C1 segment of cervical spinal cord (tissue), 14 donors: ENCODE measurements around the gene RORB.

ENCODE experiments used
- DNase-seq, 14 donors: peaks; one replicate each; lab custom pipeline; 2025; lab: John Stamatoyannopoulos, UW

The RORB gene

GRCh38 chr9:74718709-74719108 lies 221.6 kb downstream of the RORB start:
- DNase-seq: no peak

GRCh38 chr9:74719306-74719705 lies 222.2 kb downstream of the RORB start:
- no peak for DNase-seq

- DNase-seq: no peak
Measured at GRCh38 chr9:74721696-74722660, 224.8 kb downstream of the RORB start.

DNA sequence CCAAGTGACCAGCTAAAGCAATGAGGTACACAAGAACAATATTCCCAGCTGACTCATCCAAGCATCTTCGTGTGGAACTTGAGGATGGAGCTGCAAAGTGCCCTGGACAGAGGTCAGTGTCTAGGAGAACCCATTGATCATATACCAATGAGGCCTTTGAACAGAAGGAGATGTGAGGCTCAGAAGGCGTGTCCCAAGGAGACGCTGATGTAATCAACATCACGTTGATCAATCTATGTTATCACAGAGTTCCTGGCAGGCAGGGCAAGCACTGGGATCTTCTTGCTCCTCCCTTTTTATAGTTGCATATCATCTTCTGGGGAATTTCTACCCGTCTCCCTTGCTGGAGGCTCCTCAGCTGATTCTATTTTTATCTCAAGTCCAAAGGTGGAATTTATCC lies 227.2 kb downstream of the RORB start:
- DNase-seq: no peak

DNA sequence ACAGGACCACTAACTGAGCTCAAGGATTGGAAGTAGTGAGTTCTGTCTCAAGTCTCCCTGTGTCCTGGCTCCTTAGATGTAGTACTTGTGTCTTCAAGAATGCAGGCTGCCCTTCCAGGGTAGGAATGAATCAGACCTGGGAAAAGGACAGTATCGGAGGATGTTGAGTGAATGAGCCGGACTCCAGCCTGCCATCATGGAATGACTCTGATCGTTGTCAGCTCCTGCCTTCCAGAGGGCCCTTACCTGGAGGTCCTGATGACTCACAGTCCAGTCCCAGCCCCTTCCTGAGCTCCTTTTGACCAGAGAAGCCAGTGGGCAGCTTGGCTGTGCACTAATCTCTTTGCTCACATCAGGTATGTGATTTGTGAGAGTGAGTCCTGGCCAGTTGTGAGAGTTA lies 229.4 kb downstream of the RORB start:
- DNase-seq: peak in 1 of 14 donors; percentile 10

GRCh38 chr9:74728176-74728575 lies 231.0 kb downstream of the RORB start:
- DNase-seq: peak in 1 of 14 donors; percentile 25

DNA sequence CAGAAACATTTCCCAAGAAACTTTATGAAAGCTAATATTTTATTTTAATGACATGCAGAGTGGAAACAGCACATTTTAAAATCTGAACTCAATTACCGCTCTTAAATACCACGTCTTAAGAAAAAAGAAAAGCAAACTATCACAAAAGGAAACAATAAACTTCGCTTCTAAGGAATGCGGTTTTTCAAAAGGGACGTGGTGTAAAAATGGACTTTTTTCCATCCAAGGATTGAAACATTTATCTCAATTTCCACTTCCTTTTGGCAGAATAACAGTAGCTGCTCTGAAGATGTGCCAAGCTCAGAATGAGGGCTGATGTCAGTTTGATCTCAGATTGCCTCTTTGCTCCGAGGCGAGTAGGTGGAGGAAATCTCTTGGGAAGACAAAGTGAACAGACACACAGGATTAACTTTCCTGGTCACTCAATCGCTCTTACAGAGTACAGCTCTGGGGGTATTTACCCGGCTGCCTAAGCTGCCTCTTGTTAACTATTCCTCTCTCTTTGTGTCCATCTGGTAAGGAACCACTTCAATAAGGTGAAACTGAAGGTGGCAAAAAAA lies 232.1 kb downstream of the RORB start:
- DNase-seq: no peak

- DNase-seq: no peak
Measured at GRCh38 chr9:74735761-74736160, 238.6 kb downstream of the RORB start.

DNA sequence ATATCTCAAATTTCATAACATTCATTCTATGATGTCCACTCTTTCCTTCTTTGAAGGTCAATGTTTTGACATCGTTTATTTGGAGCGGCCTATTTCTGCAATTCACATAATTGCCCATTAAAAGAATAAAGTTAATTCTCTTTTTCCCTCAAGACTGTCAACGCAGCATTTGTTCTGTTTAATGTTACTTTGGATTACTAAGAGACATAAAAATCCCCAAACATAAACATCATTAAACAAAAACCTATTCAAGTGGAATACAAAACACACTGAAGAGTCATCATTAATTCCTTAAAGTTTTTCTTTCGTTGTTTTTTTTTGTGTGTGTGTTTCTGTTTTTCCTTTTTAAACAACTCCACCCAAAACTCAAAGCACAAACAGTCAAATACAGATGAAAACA lies 239.5 kb downstream of the RORB start:
- DNase-seq: no peak

DNA sequence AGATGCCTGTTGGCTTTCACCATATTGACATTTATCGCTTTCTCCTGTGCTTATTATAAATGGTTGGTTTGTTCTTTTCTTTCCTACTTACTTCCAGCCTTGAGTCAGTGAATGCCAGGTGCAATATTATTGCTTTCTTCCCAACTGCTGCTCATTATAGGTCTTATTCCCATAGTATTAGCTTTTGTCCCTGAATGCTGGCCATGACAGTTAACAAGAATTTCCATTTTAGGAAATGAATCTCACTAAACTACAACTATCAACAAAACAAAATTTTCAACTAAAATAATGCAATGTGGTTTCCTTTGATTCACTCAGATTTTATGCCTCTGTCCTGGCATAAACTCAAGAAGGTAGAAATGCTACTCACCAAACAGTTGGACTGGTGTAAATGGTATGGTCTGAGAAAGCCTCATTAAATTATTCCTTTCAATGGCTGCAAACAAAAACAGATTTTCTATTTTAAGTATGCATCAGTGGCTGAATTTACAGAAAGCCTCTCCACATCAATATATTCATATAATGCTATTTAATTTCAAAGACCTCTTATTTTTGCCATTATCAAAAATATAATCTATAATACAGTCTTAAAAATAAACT lies 245.2 kb downstream of the RORB start:
- DNase-seq: no peak
